Measurements from ENCODE around the gene TRAF5.
"Not testable (repeated sequence)": the region's sequence is repeated elsewhere in the genome, so short reads cannot be mapped to it uniquely, and the experiment has no call there.

Gene TRAF5, protein sequence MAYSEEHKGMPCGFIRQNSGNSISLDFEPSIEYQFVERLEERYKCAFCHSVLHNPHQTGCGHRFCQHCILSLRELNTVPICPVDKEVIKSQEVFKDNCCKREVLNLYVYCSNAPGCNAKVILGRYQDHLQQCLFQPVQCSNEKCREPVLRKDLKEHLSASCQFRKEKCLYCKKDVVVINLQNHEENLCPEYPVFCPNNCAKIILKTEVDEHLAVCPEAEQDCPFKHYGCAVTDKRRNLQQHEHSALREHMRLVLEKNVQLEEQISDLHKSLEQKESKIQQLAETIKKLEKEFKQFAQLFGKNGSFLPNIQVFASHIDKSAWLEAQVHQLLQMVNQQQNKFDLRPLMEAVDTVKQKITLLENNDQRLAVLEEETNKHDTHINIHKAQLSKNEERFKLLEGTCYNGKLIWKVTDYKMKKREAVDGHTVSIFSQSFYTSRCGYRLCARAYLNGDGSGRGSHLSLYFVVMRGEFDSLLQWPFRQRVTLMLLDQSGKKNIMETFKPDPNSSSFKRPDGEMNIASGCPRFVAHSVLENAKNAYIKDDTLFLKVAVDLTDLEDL

DNA sequence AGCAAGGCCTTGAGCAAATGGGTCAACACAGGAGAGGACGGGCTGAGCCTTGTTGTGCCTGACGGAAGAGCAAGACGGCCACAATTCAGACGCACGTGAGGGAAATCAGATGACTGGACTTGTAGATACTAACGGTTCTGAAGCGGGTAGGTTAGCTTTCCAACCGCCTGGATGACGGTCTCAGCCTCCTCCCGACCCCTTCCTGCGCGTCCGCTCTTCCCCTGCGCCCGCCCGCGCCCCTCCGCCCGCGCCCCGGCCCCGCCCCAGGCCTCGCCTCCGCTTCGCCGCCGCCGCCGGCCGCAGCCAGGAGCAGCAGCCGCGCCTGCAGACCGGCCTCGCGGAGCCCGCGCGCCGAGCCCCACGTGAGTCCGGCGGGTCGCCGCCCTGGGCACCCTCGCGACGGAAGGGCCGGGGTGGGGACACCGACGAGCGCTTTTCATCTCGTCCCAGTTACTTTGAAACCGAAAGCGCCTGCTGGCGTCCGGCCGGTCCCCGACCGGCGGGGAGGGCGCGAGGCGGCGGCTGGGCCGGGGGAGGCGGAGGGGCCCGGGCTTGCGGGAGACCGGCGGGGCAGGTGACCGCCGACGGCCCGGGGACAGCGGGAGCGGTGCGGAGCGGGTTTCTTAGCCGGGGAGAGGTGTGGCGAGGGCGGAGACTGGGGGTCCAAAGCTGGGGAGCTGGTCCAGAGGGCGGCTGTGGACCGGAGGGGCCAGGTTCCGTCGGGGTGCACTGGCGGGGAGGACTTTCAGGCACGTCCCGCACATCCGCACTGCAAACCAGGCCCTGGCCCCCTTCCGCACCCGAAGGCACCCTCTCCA is at the start of gene TRAF5:
Gene TRAF5 (plus strand): TSS at position 306 of the 818 bp plus-strand sequence. CDS start 26,407 bp downstream, outside the sequence.
- peak; percentile 40 for DNase-seq (ENCODE audit: low spot score)

DNA sequence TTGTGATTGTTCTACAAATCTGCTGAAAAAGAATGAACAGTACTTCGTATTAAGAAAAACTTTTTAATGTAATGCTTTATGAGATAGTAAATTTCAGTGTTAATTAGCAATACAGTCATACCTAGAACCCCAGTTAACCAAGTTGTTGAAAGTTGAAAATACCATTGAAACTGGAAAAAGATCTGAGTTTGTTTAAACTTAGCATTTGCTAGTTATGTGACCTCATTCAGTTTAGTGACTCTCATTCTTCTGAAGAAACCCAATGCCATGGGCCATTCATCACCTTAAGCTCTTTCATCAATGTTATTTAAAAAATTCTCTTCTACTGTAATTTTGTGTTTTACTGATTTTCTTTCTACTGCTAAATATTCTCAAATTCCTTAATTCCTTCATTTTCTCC is 47.3 kb upstream of the TRAF5 start:
- no peak for DNase-seq (ENCODE audit: low spot score)

DNA sequence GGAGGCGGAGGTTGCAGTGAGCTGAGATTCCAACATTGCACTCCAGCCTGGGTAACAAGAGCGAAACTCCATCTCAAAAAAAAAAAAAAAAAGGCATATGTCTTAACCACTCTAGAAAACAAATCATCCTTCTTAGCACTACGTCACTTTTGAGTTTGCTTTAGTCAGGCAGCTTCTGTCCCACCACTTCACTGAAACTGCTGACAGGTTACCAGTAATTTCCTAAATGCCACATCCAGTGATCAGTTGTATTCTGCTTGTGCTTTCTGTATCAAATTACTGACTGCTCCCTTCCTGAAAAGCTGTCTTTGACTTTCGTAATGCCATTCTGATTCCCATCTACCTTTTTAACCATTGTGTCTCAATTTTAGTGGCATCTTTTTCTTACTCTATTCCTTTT is 45.7 kb upstream of the TRAF5 start:
- no peak for DNase-seq (ENCODE audit: low spot score)

DNA sequence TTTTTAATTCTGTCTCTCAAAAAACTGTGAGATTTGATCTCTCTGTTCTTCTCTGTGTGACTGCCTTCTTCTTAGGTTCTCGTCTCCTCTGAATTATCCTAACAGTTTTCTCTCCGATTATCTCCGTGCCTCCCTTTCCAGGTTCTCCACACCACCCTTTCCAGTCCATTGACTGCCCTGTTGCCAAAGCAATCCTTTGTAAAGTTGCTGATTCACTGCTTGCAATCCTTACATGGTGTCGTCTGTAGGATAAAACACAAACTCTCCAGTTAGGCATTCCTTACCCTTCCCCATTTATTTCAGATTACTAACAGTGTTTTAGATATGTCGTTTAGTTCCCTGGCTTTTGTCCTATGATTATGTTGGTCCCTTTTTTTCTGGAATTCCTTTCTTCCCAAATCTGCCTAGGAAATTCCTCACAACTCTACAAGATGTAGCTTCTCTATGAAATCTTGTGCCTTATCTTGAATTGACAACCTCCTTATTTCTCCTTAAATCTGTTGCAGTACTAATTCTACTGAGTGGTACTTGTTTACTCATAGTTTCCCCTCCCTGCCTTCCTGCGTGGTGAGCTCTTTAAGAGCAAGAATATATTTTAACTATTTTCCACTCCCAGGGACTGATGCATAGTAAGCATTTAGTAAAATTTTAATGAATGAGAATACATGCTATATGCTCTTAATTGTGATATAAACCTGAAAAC is 45.2 kb upstream of the TRAF5 start:
- no peak for DNase-seq (ENCODE audit: low spot score)

DNA sequence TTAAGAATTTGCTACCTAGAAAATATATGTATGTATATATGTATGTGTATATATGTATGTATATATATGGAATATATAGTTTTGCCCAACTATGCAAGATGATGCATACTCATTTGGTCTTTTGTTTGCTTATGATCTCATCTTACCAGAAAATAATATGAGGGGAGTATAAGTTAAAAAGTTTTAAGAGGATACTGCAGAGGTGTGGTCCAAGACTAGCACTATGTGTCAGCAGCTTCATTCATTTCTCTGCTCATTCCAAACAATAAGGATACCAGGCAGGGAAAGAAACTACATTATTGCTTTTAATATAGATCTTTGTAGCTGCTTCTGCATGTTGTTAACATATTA is 44.6 kb upstream of the TRAF5 start:
- DNase-seq (ENCODE audit: low spot score): no peak

DNA sequence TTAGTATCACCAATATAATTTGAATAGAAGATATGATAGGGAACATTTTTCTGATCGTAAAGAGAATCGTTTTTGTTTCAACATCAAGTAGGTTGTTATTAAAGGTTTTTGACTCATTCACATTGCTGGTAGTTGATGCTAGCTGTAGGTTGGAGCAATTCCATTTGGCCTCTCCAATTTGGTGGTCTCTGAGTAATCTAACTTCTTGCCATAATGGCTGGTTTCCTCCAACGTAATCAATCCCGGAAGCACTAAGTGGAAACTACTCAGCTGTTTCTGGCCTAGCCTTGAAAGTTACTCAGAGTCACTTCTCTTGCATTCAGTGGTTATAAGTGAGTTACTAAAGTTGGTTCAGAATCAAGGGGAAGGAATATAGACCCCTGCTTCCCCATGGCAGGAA is 41.4 kb upstream of the TRAF5 start:
- no peak for DNase-seq (ENCODE audit: low spot score)

DNA sequence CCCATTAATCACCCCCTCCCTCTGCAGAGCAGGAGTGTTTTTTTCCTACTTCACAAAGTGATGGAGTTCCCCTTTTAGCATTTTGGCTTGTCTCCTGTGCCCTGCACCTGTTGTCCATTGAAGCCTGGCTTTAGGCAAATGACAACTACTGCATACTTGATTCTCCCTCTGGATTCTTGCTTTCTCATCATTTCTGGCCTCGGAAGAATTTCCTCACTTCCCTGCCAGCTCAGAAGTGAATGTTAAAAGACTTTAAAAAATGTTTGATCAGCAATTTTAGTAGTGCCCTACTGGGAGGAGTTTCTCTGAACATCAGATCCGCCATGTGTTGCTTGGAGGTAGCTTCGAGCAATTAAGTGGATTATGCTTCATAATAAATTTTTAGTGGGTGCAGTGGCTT is 39.4 kb upstream of the TRAF5 start:
- no peak for DNase-seq (ENCODE audit: low spot score)

DNA sequence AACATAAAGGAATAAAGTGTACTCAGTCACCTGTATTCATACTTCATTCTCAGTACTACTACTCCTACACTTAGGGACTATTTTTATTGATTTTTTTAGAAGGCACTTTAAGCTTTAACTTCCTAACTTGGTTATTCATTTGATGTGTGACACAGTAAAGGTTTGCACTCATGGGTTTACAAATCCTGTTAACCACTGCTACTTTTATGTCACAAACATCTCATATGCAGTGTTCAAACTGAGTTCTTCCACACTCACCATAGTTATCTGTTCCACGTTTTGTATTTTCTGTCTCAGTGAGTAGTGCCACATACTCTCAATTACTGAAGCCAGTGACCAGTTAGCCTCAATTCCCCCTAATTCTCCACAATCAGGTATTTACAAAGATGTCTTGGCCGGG is 34.2 kb upstream of the TRAF5 start:
- DNase-seq (ENCODE audit: low spot score): no peak

DNA sequence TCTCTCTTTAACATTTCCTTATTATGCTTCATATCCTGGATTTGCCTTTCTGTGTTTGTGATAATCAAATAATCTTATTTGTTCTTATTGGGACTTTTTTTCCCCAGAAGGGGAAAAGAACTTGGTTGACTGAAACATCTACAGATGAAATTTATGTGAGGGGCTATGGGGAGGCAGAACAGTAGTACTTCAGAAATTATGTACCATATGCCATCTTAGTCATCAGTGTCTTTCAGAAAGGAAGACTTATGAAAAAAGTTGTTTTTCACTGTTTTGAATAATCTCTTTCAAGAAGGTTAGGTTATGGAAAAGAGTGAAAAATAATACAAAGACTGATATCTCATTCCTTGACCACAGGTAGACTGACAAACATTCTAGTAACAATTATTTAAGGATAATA is 30.2 kb upstream of the TRAF5 start:
- DNase-seq (ENCODE audit: low spot score): no peak

DNA sequence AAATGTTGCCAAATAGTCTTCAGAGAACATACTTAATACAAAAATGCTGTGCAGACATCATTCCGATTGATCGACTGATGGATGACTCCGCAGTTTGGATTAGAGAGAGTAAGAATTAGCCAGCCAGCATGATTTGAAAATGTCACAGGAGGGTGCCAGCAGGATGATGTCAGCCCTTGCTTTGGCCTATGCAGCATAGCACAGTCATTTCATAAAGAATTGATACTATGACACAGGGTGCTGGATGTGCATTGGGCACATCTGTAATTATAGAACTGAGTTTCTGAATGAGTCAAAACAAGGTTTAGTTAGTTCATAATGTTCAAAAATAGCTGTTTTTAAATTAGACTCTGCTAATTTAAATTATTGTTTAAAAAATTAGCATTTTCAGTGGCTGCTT is 21.6 kb upstream of the TRAF5 start:
- DNase-seq (ENCODE audit: low spot score): no peak

DNA sequence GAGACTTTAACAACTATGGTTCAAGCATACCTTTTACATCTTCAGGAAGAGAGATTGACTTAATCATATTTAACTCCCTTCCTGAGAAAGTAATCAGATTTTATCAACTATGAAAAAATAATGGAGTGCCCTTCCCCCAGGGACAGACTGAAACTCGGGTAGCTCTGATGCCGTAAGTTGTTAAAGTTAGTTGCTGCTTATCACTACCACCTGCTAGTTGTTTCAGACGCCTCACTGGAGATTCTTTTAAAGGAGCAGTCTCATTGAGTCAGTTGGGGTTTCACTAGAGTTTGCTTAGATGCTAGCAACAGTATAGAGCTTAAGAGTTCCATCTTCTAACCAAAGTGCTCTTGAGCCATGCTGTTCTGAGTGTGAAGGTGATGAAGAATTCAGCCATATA is 17.0 kb upstream of the TRAF5 start:
- no peak for DNase-seq (ENCODE audit: low spot score)

DNA sequence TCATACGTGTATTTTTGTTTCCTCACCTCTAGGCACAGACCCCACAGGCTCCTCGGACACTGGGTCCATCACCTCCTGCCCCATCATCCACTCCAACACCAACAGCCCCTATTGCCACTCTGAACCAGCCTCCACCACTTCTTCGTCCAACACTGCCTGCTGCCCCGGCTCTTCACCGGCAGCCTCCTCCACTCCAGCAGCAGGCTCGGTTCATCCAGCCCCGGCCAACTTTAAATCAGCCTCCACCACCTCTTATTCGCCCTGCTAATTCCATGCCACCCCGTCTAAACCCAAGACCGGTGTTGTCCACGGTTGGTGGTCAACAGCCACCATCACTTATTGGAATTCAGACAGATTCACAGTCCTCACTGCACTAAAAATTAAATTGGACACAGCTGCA is 13.2 kb upstream of the TRAF5 start:
- no peak for DNase-seq (ENCODE audit: low spot score)

DNA sequence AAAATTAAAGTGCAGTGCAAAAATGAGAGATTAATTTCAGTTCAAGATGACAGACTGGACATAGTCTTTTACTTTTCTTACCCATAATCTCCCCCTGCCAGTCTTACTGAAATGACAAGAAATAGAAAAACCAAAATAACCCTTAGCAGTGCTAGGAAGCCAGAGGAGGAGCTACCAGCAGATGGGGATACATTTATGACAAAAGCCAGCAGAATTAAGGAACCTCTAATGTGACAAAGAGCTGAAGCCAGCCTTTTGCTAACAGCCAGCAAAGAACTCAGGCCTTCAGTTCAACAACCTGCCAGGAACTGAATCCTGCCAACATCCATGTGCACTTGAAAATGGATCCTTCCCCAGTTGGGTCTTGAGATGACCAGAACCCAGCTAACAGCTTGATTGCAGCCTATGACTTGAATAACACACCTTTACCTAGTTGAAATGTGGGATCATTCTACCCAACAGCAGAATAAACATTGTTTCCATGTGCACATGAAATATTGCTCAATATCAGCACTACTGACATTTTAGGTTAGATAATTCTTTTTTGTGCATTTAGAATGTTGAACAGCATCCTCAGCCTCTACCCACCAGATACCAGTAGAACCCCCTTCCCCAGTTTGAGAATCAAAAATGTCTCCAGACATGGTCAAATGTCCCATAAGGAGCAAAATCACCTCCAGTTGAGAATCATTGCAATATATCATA is 7.9 kb upstream of the TRAF5 start:
- no peak for DNase-seq (ENCODE audit: low spot score)

DNA sequence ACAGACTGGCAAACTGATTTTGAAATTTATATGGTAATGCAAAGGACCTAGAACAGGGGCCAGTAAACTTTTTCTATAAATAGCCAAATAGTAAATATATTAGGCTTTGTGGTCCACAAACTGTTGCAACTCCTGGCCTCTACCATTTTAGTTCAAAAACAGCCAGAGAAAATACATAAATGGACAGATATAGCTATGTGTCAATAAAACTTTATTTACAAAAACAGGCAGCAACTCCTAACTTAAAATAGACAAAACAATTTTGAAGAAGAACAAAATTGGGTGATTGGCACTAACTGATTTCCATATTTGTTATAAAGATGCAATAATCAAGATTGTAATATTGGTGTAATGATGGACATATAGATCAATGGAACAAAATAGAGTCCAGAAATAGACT is 6.7 kb upstream of the TRAF5 start:
- no peak for DNase-seq (ENCODE audit: low spot score)

DNA sequence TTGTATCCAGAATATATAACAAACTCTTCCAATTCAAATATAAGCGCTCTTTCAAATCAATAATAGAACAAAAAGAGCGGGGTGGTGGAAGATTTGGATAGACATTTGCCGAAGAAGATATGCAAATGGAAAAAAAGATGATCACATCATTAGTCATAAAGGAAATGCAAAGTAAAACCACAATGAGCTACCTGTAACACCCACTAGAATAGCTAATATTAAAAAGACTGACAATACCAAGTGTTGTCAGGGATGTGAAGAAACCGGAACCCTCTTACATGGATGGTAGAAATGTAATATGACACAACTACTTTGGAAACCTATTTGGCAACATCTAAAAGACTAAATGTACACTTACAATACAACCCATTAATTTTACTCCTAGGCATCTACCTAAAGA is 5.7 kb upstream of the TRAF5 start:
- peak; percentile 34 for DNase-seq (ENCODE audit: low spot score)

DNA sequence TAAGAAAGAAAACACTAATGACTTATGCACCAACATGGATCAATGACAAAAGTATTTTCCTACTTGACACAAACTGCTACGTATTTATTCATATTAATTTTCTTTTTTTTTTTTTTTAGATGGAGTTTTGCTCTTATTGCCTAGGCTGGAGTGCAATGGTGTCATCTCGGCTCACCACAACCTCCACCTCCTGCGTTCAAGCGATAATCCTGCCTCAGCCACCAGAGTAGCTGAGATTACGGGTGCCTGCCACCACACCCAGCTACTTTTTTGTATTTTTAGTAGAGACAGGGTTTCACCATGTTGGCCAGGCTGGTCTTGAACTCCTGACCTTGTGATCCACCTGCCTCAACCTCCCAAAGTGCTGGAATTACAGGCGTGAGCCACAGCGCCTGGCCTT is 5.0 kb upstream of the TRAF5 start:
- not testable (repeated sequence) for DNase-seq (ENCODE audit: low spot score)

DNA sequence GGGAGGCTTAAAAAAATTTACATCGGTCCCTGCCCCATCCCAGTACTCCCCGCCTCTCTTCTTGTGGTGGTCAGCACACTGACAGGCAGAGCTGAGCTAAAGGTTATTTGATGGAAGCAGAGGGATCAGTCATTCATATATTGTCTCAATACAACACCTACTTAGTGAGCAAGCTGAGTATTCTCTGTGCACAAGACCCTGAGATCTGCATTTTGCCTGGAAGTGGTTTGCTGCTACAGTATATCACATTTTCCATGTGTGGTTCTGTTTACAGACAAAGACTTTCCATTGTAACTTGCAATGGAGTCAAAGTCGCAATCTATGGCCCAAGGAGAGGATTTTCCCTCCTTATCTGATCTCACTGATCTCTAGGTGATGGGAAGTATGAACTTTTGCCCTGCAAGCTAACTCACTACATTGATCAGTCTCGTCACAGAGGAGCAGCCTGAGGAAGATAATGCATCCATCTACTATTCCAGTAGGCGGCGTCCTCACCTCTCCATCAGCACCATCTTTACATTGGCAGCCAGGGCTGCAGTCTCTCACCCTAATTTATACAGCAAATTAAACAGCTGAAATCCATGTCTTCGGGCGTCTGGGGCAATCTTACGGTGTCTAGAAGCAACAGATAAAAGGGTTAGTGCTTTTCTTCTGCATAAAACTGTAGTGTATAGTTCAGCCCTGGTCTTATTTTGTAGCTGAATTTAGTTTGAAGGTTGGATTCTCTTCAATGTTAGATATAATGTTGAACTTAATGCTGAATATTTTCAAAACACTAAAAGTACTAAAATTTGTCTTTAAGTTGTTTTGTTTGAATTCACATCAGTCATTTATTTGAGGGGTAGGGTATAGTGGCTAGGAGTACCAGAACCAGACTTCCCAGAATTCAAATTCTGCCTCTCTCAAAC is 3.2 kb upstream of the TRAF5 start:
- peak; percentile 78 for DNase-seq (ENCODE audit: low spot score)

DNA sequence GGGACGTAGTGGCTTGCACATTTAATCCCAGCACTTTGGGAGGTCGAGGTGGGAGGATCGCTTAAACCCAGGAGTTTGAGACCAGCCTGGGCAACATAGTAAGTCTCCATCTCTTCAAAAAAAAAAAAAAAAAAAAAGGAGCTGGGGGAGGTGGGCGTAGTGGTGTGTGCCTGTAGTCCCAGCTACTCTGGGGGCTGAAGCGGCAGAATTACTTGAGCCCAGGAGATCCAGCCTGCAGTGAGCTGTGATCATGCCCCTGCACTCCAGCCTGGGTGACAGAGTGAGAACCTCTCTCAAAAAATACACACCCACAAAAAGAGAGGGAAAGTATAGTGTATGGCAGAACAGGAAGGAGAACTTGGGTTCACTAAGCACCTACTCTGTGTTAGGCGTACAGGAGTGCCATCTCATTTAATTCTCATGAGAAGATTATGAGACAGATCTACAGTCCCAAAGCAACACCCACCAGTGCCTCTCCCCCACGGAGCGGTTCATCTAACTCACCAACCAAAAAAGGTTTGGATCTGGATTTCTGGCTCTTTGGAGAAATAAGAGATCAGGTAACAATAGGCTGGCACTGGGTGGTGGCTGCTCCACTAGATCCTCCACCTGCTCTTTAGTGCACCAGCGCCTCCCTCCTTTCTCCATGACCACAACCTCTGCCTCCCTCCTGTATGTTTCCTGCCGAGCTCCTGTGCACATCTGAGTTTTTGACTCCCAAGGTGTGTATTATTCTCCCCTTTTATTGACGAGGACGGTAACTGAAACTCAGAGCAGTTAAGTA is 1.4 kb upstream of the TRAF5 start:
- DNase-seq (ENCODE audit: low spot score): no peak

DNA sequence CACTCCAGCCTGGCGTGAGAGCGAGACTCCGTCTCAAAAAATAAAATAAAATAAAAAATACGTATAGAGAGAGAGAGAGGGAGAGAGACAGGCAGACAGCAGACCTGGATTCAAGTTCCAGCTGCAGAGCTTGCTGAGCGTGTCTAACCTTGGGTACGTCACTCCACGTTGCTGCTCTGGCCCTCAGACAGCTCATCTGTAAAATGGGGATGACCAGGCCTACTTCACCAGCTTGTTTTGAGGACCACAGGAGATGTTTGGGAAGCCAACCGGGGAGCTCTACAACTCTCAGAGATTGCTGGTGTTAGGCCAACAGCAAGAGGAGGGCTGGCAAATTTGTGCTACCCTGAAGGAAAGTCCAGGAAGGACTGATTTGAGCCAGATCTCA is 499 bp upstream of the TRAF5 start:
- no peak for DNase-seq (ENCODE audit: low spot score)

DNA sequence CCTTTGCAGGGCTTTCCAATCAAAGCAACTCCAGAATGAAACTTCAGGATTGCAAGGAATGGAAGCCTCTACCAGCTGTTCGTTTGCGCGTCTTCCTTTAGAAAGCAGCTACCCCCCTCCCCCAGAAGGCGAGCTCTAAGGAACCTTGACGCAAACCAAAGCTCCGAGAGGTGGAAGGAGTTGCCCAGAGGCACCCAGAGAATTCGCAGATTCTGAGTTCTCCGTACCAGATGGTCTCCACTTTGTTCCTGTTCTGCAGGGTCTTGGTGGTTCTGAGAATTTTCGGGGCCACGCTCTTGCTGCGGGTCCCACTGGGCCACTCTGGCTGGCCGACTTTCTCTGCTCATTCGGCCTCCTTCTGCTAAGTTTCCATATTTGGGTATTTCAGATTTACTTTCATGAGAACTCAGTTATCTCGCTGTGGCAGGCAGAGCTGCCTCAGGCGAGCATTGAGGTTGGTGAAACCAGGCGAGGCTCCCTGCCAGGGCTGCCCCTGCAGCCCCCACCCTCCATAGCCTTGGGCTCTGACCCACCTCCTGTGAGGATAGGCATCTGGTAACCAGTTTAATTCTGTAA is 801 bp downstream of the TRAF5 start:
- DNase-seq (ENCODE audit: low spot score): peak; percentile 32
